HCT116 (cell line): ENCODE results near the gene LIN9. TPM values are rescaled to one million over a fixed set of nuclear protein-coding genes. Genes with fewer than 3 reads are reported as not detected.
A peak's percentile ranks its signal among the peaks of the same experiment; 100 is the strongest.

Experiments
- ATAC-seq: fragments of 200-7000 bp; cut with Tn5 transposase; 2 replicates; pipeline ENCODE4 v1.9.1; 2020; ENCODE audit warnings: mild to moderate bottlenecking, moderate library complexity
- BruUV-seq: library from RNA; stranded (reverse); fragments of 400-500 nt; replicated peaks from 2 replicates; lab custom pipeline; 2021; lab: Mats Ljungman, UMichigan
- CTCF ChIA-PET: fragments of 300-600 bp; sonication (Branson Sonifier 250); formaldehyde crosslinking; loops from one replicate; lab custom pipeline; 2021; ENCODE audit warnings: antibody characterized with exemption; lab: Charles Lee
- POLR2A ChIA-PET: fragments of 300-600, 350-600 bp; sonication (Branson Sonifier 250); formaldehyde crosslinking; loops from one replicate; lab custom pipeline; 2021; ENCODE audit warnings: antibody characterized with exemption; lab: Charles Lee
- RAD21 ChIA-PET, 2 experiments: fragments of 300-600 bp; sonication (Branson Sonifier 250); formaldehyde crosslinking; loops; one replicate each; lab custom pipeline; 2023; ENCODE audit warnings: low total read pairs in 2 of 2; ENCODE audit not compliant: uncharacterized antibody in 2 of 2, unreplicated experiment in 2 of 2, low non-redundant PET in 1 of 2; lab: Charles Lee
- DNase-seq: peaks from one replicate; pipeline ENCODE4 v3.0.0-alpha.2; 2010; ENCODE audit warnings: low read depth, low spot score
- H2AFZ ChIP-seq: fragments of 200-600 bp; shearing (Covaris generic), sonication (generic); 2 replicates; pipeline ENCODE4 v1.6.1; 2017; ENCODE audit warnings: low read depth, mixed run types, mixed read lengths, antibody characterized with exemption, low read length; ENCODE audit not compliant: poor library complexity, severe bottlenecking
- H3K27ac ChIP-seq: 2 replicates; pipeline ENCODE4 v1.5.1; 2012; ENCODE audit warnings: low read depth, low read length
- H3K27me3 ChIP-seq: fragments of 200-600 bp; sonication (generic); 2 replicates; pipeline ENCODE4 v1.6.1; 2016; ENCODE audit warnings: mixed run types, low read length, mixed read lengths; ENCODE audit not compliant: insufficient read depth
- H3K36me3 ChIP-seq, 2 experiments: fragments of 200-500 bp in 1 of 2; fragments of 200-600 bp in 1 of 2; sonication (Bioruptor generic) in 1 of 2; sonication (generic) in 1 of 2; 2 replicates each; pipeline versions ENCODE4 v1.5.1 to v1.6.1; 2014 to 2016; ENCODE audit warnings: low read length in 2 of 2, inconsistent platforms in 1 of 2, mixed read lengths in 1 of 2, mixed run types in 1 of 2; ENCODE audit not compliant: insufficient read depth in 2 of 2, control insufficient read depth in 1 of 2
- H3K4me1 ChIP-seq, 2 experiments: fragments of 200-600 bp in 1 of 2; sonication (generic) in 1 of 2; 2 replicates each; pipeline versions ENCODE4 v1.5.1 to v1.6.1; 2012 to 2017; ENCODE audit warnings: low read length in 2 of 2, inconsistent platforms in 1 of 2, mild to moderate bottlenecking in 1 of 2, mixed read lengths in 1 of 2, mixed run types in 1 of 2, moderate library complexity in 1 of 2; ENCODE audit not compliant: insufficient read depth in 2 of 2, control insufficient read depth in 1 of 2
- H3K4me2 ChIP-seq: fragments of 200-600 bp; sonication (generic); 2 replicates; pipeline ENCODE4 v1.6.1; 2017; ENCODE audit warnings: mixed run types, low read length, mixed read lengths
- H3K4me3 ChIP-seq, 2 experiments: fragments of 200-600 bp in 1 of 2; sonication (generic) in 1 of 2; replicated peaks in 1 of 2; 2 replicates each; pipeline ENCODE4 v1.5.1; 2011 to 2016; ENCODE audit warnings: low read length in 2 of 2, control low read depth in 1 of 2, low read depth in 1 of 2, mild to moderate bottlenecking in 1 of 2, mixed read lengths in 1 of 2, mixed run types in 1 of 2
- H3K79me2 ChIP-seq: fragments of 200-600 bp; sonication (generic); 2 replicates; pipeline ENCODE4 v1.6.1; 2017; ENCODE audit warnings: mild to moderate bottlenecking, mixed run types, low read length, moderate library complexity, mixed read lengths; ENCODE audit not compliant: insufficient read depth
- H3K9ac ChIP-seq: fragments of 200-600 bp; sonication (generic); 2 replicates; pipeline ENCODE4 v1.6.1; 2016; ENCODE audit warnings: low read length, mixed read lengths
- H3K9me2 ChIP-seq: fragments of 200-600 bp; sonication (generic), shearing (Covaris generic); 2 replicates; pipeline ENCODE4 v1.6.1; 2017; ENCODE audit warnings: mixed run types, mild to moderate bottlenecking, moderate library complexity; ENCODE audit not compliant: insufficient read depth
- H3K9me3 ChIP-seq, 2 experiments: fragments of 200-500 bp in 1 of 2; fragments of 200-600 bp in 1 of 2; sonication (Bioruptor generic) in 1 of 2; sonication (generic) in 1 of 2; 2 replicates each; pipeline ENCODE4 v1.6.1; 2014 to 2017; ENCODE audit warnings: low read length in 2 of 2, mixed read lengths in 2 of 2, inconsistent platforms in 1 of 2, low read depth in 1 of 2, mild to moderate bottlenecking in 1 of 2, mixed run types in 1 of 2, moderate library complexity in 1 of 2; ENCODE audit not compliant: control insufficient read depth in 1 of 2, insufficient read depth in 1 of 2
- H4K20me1 ChIP-seq: fragments of 200-600 bp; sonication (generic), shearing (Covaris generic); 2 replicates; pipeline ENCODE4 v1.6.1; 2017; ENCODE audit warnings: mixed run types, mild to moderate bottlenecking, moderate library complexity; ENCODE audit not compliant: insufficient read depth
- ATF3 ChIP-seq: IDR thresholded peaks from 2 replicates; pipeline ENCODE4 v1.6.1; 2012
- CBX3 ChIP-seq: IDR thresholded peaks from 2 replicates; pipeline ENCODE4 v1.6.1; 2012; ENCODE audit warnings: low read depth
- EGR1 ChIP-seq: IDR thresholded peaks from 2 replicates; pipeline ENCODE4 v1.6.1; 2012; ENCODE audit warnings: low read depth
- ELF1 ChIP-seq: IDR thresholded peaks from 2 replicates; pipeline ENCODE4 v1.6.1; 2012; ENCODE audit warnings: low read depth, borderline replicate concordance
- FOSL1 ChIP-seq: IDR thresholded peaks from 2 replicates; pipeline ENCODE4 v1.6.1; 2012; ENCODE audit warnings: low read depth
- JUND ChIP-seq: IDR thresholded peaks from 2 replicates; pipeline ENCODE4 v1.6.1; 2012
- POLR2A ChIP-seq: IDR thresholded peaks from 2 replicates; pipeline ENCODE4 v1.7.0; 2011; ENCODE audit warnings: borderline replicate concordance; ENCODE audit not compliant: insufficient read depth, insufficient read length; ENCODE audit errors: extremely low read depth
- POLR2AphosphoS5 ChIP-seq: IDR thresholded peaks from 2 replicates; pipeline ENCODE4 v1.6.1; 2011; ENCODE audit warnings: mild to moderate bottlenecking, low read depth, low read length, moderate library complexity
- RAD21 ChIP-seq: IDR thresholded peaks from 2 replicates; pipeline ENCODE4 v1.6.1; 2012; ENCODE audit warnings: low read depth, mild to moderate bottlenecking
- TCF7L2 ChIP-seq: IDR thresholded peaks from 2 replicates; pipeline ENCODE4 v1.7.0; 2011; ENCODE audit warnings: borderline replicate concordance, inconsistent platforms; ENCODE audit not compliant: insufficient read depth, insufficient read length; ENCODE audit errors: extremely low read depth
- ZFX ChIP-seq: fragments of 450-650 bp; IDR thresholded peaks from 2 replicates; pipeline ENCODE4 v1.6.1; 2017
- ZNF274 ChIP-seq: fragments of 200-500 bp; sonication (Bioruptor generic); IDR thresholded peaks from 2 replicates; pipeline ENCODE4 v1.6.1; 2014; ENCODE audit warnings: mild to moderate bottlenecking, low read depth, low read length, inconsistent platforms
- intact Hi-C: fragments of 100-400 bp; cut with micrococcal nuclease; formaldehyde crosslinking; loops from 2 replicates; pipeline ENCODE4 v1.10.0; 2022
- total RNA-seq: library from RNA; stranded (reverse); gene quantifications from one replicate; pipeline ENCODE4 v1.2.1, GENCODE V29; 2021; ENCODE audit not compliant: unreplicated experiment
- TF ChIP-seq, protein P1 (sequence below): IDR thresholded peaks from 2 replicates; pipeline ENCODE4 v1.6.1; 2012; ENCODE audit warnings: low read depth
- TF ChIP-seq, protein P2 (sequence below): IDR thresholded peaks from 2 replicates; pipeline ENCODE4 v1.6.1; 2012

LIN9 gene
- total RNA-seq, 1 experiment from 2014 or later: 9.3 TPM

DNA sequence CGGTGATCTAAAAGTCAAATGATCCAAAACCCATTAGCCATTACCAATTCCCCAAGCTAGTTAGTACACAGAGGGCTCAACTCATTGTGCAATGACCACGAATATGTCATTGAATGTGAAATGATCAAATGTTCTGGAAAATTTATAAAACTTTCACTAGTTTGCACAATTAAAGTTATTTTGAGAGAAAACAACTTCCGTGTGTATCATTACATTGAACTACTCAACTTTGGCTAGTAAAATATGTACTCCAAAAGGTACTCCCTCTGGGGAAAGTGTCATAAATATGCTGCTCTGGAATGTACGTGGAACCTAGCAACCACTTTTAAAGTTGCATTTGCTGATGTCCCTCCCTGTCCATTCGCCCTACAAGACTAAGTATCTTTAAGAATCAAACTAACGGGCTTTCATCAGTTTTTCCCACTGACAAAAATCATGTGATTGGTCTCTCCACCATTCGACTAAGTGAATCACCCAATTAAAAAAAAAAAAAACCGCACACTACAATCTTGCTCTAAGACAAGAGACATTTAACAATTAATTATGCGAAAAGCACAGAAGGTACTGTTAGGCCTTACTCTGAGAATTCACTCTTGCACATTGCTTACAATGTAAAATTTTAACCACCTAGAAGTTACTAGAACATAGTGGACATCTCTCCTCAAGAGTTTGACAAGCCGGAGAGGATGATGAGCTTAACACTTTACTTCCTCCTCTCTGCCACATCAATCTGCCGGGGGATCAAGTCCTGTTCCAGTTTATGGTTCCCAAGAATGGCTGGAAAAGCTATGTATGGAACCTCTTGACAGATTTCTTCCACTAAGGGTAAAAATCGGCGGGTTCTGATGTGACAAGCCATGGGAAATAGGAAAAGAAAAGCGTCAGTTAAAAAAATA, 123.6 kb downstream of the LIN9 start:
- Histone ChIP-seq H2AFZ (no peak overlapping the region), H3K27ac (peak overlapping the region; percentile 91; the same call in 1 of the 2 replicates), H3K9me2 (no peaks in the 10 kb centered on the region), H3K36me3 (peaks cover 0 to 5% of the 10 kb centered on the region in 2 experiments; a peak in 1 of 4 replicates), H3K27me3 (no peaks in the 10 kb centered on the region), H4K20me1 (peaks cover 3% of the 10 kb centered on the region; the same call in 1 of the 2 replicates), H3K4me1 (peaks cover 20 to 38% of the 10 kb centered on the region in 2 experiments), H3K9ac (peak overlapping the region; percentile 78), H3K4me2 (peak overlapping the region; percentile 97), H3K79me2 (peaks cover 56% of the 10 kb centered on the region), H3K9me3 (no peaks in the 10 kb centered on the region), H3K4me3 (peak overlapping the region; percentile 90 to 98)
- no peak for ATAC-seq
- TF ChIP-seq POLR2A (no peak), JUND (no peak), ELF1 (no peak), FOSL1 (no peak), EGR1 (no peak), RAD21 (no peak), ATF3 (no peak), ZFX (no peak), TCF7L2 (no peak), CBX3 (no peak), POLR2AphosphoS5 (no peak), ZNF274 (no peak)
- TF ChIP-seq, protein P1, sequence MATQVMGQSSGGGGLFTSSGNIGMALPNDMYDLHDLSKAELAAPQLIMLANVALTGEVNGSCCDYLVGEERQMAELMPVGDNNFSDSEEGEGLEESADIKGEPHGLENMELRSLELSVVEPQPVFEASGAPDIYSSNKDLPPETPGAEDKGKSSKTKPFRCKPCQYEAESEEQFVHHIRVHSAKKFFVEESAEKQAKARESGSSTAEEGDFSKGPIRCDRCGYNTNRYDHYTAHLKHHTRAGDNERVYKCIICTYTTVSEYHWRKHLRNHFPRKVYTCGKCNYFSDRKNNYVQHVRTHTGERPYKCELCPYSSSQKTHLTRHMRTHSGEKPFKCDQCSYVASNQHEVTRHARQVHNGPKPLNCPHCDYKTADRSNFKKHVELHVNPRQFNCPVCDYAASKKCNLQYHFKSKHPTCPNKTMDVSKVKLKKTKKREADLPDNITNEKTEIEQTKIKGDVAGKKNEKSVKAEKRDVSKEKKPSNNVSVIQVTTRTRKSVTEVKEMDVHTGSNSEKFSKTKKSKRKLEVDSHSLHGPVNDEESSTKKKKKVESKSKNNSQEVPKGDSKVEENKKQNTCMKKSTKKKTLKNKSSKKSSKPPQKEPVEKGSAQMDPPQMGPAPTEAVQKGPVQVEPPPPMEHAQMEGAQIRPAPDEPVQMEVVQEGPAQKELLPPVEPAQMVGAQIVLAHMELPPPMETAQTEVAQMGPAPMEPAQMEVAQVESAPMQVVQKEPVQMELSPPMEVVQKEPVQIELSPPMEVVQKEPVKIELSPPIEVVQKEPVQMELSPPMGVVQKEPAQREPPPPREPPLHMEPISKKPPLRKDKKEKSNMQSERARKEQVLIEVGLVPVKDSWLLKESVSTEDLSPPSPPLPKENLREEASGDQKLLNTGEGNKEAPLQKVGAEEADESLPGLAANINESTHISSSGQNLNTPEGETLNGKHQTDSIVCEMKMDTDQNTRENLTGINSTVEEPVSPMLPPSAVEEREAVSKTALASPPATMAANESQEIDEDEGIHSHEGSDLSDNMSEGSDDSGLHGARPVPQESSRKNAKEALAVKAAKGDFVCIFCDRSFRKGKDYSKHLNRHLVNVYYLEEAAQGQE: no peak
- TF ChIP-seq, protein P2, sequence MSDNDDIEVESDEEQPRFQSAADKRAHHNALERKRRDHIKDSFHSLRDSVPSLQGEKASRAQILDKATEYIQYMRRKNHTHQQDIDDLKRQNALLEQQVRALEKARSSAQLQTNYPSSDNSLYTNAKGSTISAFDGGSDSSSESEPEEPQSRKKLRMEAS: no peak
- DNase-seq: no peak
- ChIA-PET POLR2A (no interaction called here), CTCF (interaction anchor here (1.9 to 2.1 kb wide), 2 partner anchors 11 to 60 kb away, joined by 8 to 9 read pairs; no protein-coding TSS in a partner anchor), RAD21 (no interaction called here)
- TSS peak; percentile 65 for BruUV-seq
- intact Hi-C loops: no loop called here
